Dermis microvascular lymphatic vessel endothelial cell (primary cell): Measurements from ENCODE around the gene ACTL10. TPM values are rescaled to one million over a fixed set of nuclear protein-coding genes. Genes with fewer than 3 reads are reported as not detected.

ENCODE experiments used
- total RNA-seq: library from RNA; depleted of rRNA; stranded (reverse); fragments of >200 nt; gene quantifications from 2 replicates; pipeline ENCODE4 v1.2.1, GENCODE V29; 2014

ACTL10 gene
- total RNA-seq, 1 donor from 2014 or later: 1.0 TPM

Other genes with a start within 250 kb of the ACTL10 start
- 6.2 and 7.5 TPM in 2 replicates for gene SNTA1, start 223.2 kb upstream of the ACTL10 start, total RNA-seq
- gene CBFA2T2, start 176.8 kb upstream of the ACTL10 start, total RNA-seq: 2.6 and 5.1 TPM in 2 replicates
- gene C20orf144, start 4.6 kb upstream of the ACTL10 start, total RNA-seq: under 0.01 TPM in 1 of 2 replicates, not detected in the other
- 6.9 and 10.9 TPM in 2 replicates for gene NECAB3, start 7.5 kb downstream of the ACTL10 start, total RNA-seq
- 6.3 and 7.6 TPM in 2 replicates for gene E2F1, start 19.4 kb downstream of the ACTL10 start, total RNA-seq
- 4.2 and 6.3 TPM in 2 replicates for gene PXMP4, start 53.4 kb downstream of the ACTL10 start, total RNA-seq
- gene ZNF341, start 65.1 kb downstream of the ACTL10 start, total RNA-seq: 0.77 and 1.4 TPM in 2 replicates
- 27.6 and 50.3 TPM in 2 replicates for gene CHMP4B, start 144.4 kb downstream of the ACTL10 start, total RNA-seq